Measurements from ENCODE around the gene DIRAS1. TPM values are rescaled to one million over a fixed set of nuclear protein-coding genes. Genes with fewer than 3 reads are reported as not detected.

The DIRAS1 gene
- total and polyA plus RNA-seq, 4 donors, result 0.01 to 0.09 (median 0.08) TPM; not detected in 1

GRCh38 chr19:2758601-2759313, 37.6 kb upstream of the DIRAS1 start:
- no peak overlapping the region for H3K4me3 ChIP-seq (ENCODE audit: low read depth in 1 of 3, low read length in 3 of 3)
- no peak for DNase-seq (ENCODE audit: low spot score)
- H3K27me3 ChIP-seq (ENCODE audit: control insufficient read depth in 4 of 4, insufficient read depth in 4 of 4, low read length in 3 of 4), result no peaks in the 10 kb centered on the region
- H3K27ac ChIP-seq (ENCODE audit: low read depth in 1 of 2, low read length in 2 of 2), result no peak overlapping the region
- no peak overlapping the region for H3K9ac ChIP-seq (ENCODE audit: low read depth in 1 of 2, low read length in 2 of 2)
- 96% methylated on average over 17 of the region's 17 CpGs for whole genome bisulfite sequencing
- H3K36me3 ChIP-seq (ENCODE audit: control insufficient read depth in 4 of 4, insufficient read depth in 3 of 4, low read depth in 1 of 4, low read length in 3 of 4), result peaks cover 7 to 67% (median 13%) of the 10 kb centered on the region in 4 donors
- H3K9me3 ChIP-seq (ENCODE audit: control insufficient read depth in 4 of 4, low read length in 3 of 4), result no peaks in the 10 kb centered on the region
- H3K4me1 ChIP-seq (ENCODE audit: control insufficient read depth in 4 of 4, insufficient read depth in 4 of 4, low read length in 3 of 4), result no peaks in the 10 kb centered on the region
- no peak for TF ChIP-seq NR2F2 (IDR thresholded peaks at IDR 0.05)
- TF ChIP-seq HNF4A (conservative IDR thresholded peaks at IDR 0.05), result no peak
- no peak for TF ChIP-seq FOXA1 (IDR thresholded peaks at IDR 0.05)
- TF ChIP-seq, protein P1, sequence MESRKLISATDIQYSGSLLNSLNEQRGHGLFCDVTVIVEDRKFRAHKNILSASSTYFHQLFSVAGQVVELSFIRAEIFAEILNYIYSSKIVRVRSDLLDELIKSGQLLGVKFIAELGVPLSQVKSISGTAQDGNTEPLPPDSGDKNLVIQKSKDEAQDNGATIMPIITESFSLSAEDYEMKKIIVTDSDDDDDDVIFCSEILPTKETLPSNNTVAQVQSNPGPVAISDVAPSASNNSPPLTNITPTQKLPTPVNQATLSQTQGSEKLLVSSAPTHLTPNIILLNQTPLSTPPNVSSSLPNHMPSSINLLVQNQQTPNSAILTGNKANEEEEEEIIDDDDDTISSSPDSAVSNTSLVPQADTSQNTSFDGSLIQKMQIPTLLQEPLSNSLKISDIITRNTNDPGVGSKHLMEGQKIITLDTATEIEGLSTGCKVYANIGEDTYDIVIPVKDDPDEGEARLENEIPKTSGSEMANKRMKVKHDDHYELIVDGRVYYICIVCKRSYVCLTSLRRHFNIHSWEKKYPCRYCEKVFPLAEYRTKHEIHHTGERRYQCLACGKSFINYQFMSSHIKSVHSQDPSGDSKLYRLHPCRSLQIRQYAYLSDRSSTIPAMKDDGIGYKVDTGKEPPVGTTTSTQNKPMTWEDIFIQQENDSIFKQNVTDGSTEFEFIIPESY (IDR thresholded peaks at IDR 0.05), result no peak
- TF ChIP-seq SP1 (IDR thresholded peaks at IDR 0.05), result no peak
- no peak for TF ChIP-seq GABPA (IDR thresholded peaks at IDR 0.05 in 1 of 2, conservative IDR thresholded peaks at IDR 0.05 in 1 of 2)
- TF ChIP-seq RXRA (IDR thresholded peaks at IDR 0.05), result no peak
- no peak for TF ChIP-seq EGR1 (IDR thresholded peaks at IDR 0.05; ENCODE audit: low read depth in 2 of 2)
- no peak for TF ChIP-seq FOXA2 (IDR thresholded peaks at IDR 0.05)
- no peak for TF ChIP-seq TAF1 (conservative IDR thresholded peaks at IDR 0.05)
- TF ChIP-seq, protein P2, sequence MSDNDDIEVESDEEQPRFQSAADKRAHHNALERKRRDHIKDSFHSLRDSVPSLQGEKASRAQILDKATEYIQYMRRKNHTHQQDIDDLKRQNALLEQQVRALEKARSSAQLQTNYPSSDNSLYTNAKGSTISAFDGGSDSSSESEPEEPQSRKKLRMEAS (IDR thresholded peaks at IDR 0.05), result no peak
- no peak for TF ChIP-seq YY1 (IDR thresholded peaks at IDR 0.05)
- TF ChIP-seq CTCF (IDR thresholded peaks at IDR 0.05; ENCODE audit: low read depth, low read length, missing input control), result no peak
- TF ChIP-seq, protein P3, sequence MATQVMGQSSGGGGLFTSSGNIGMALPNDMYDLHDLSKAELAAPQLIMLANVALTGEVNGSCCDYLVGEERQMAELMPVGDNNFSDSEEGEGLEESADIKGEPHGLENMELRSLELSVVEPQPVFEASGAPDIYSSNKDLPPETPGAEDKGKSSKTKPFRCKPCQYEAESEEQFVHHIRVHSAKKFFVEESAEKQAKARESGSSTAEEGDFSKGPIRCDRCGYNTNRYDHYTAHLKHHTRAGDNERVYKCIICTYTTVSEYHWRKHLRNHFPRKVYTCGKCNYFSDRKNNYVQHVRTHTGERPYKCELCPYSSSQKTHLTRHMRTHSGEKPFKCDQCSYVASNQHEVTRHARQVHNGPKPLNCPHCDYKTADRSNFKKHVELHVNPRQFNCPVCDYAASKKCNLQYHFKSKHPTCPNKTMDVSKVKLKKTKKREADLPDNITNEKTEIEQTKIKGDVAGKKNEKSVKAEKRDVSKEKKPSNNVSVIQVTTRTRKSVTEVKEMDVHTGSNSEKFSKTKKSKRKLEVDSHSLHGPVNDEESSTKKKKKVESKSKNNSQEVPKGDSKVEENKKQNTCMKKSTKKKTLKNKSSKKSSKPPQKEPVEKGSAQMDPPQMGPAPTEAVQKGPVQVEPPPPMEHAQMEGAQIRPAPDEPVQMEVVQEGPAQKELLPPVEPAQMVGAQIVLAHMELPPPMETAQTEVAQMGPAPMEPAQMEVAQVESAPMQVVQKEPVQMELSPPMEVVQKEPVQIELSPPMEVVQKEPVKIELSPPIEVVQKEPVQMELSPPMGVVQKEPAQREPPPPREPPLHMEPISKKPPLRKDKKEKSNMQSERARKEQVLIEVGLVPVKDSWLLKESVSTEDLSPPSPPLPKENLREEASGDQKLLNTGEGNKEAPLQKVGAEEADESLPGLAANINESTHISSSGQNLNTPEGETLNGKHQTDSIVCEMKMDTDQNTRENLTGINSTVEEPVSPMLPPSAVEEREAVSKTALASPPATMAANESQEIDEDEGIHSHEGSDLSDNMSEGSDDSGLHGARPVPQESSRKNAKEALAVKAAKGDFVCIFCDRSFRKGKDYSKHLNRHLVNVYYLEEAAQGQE (IDR thresholded peaks at IDR 0.05), result no peak
- no peak for TF ChIP-seq JUND (IDR thresholded peaks at IDR 0.05)
- TF ChIP-seq RAD21 (IDR thresholded peaks at IDR 0.05), result no peak

Data from liver (tissue), 9 donors.